Esophagus muscularis mucosa (tissue), 4 donors: ENCODE measurements around the gene NSD1. TPM values are rescaled to one million over a fixed set of nuclear protein-coding genes. Genes with fewer than 3 reads are reported as not detected.

Experiments
- DNase-seq: peaks from one replicate; pipeline ENCODE4 v3.0.0-alpha.2; 2017; ENCODE audit errors: extremely low spot score
- H3K27ac ChIP-seq, 4 donors: fragments of 200-600 bp; sonication (generic); replicated peaks in 1 of 4; 1 replicate in 3 of 4; 2 replicates in 1 of 4; pipeline ENCODE4 v1.5.1; 2016 to 2019; ENCODE audit warnings: mild to moderate bottlenecking in 1 of 4
- H3K27me3 ChIP-seq, 4 donors: fragments of 200-600 bp; sonication (generic); one replicate each; pipeline versions ENCODE4 v1.5.1 to v1.6.0; 2016 to 2019
- H3K36me3 ChIP-seq, 4 donors: fragments of 200-600 bp; sonication (generic); one replicate each; pipeline ENCODE4 v1.5.1; 2016 to 2019
- H3K4me1 ChIP-seq, 4 donors: fragments of 200-600 bp; sonication (generic); one replicate each; pipeline ENCODE4 v1.5.1; 2016 to 2019
- H3K4me3 ChIP-seq, 4 donors: fragments of 200-600 bp; sonication (generic); 1 replicate in 2 of 4; 2 replicates in 2 of 4; pipeline ENCODE4 v1.5.1; 2016 to 2019; ENCODE audit warnings: mild to moderate bottlenecking in 4 of 4, moderate library complexity in 1 of 4
- H3K9me3 ChIP-seq, 4 donors: fragments of 200-600 bp; sonication (generic); 1 replicate in 3 of 4; 2 replicates in 1 of 4; pipeline ENCODE4 v1.5.1; 2016 to 2019
- EP300 ChIP-seq: sonication (generic); formaldehyde crosslinking; IDR thresholded peaks from one replicate; pipeline ENCODE4 v1.6.1; 2017; ENCODE audit warnings: antibody characterized with exemption
- POLR2A ChIP-seq: fragments of 450-650 bp; IDR thresholded peaks from one replicate; pipeline ENCODE4 v1.6.1; 2017; ENCODE audit warnings: antibody characterized with exemption, moderate library complexity, mild to moderate bottlenecking, low read depth
- POLR2AphosphoS5 ChIP-seq, 2 donors: sonication (generic); formaldehyde crosslinking; IDR thresholded peaks; one replicate each; pipeline ENCODE4 v1.6.1; 2017; ENCODE audit warnings: antibody characterized with exemption in 2 of 2
- WGBS: methylation state at CpG from one replicate; pipeline ENCODE4 v1.1.5; 2018; 5-methylcytosine and 5-hydroxymethylcytosine counted together
- intact Hi-C: fragments of 100-400 bp; cut with DNase I; formaldehyde crosslinking; loops from one replicate; pipeline ENCODE4 v1.15.1; 2023
- total RNA-seq, 4 donors: library from RNA; depleted of rRNA; stranded (reverse); fragments of >200 nt; gene quantifications; one replicate each; pipeline versions ENCODE4 v1.1.0 to v1.2.1, GENCODE V29; 2016
- TF ChIP-seq, protein P1 (sequence below), 3 experiments: fragments of 200-600 bp in 2 of 3; fragments of 450-650 bp in 1 of 3; sonication (generic) in 2 of 3; IDR thresholded peaks; one replicate each; pipeline ENCODE4 v1.5.1; 2017 to 2019; ENCODE audit warnings: antibody characterized with exemption in 3 of 3, mild to moderate bottlenecking in 2 of 3, moderate library complexity in 1 of 3

The NSD1 gene
- total RNA-seq, 4 donors from 2014 or later: 35.1 to 47.9 (median 43.7) TPM

DNA sequence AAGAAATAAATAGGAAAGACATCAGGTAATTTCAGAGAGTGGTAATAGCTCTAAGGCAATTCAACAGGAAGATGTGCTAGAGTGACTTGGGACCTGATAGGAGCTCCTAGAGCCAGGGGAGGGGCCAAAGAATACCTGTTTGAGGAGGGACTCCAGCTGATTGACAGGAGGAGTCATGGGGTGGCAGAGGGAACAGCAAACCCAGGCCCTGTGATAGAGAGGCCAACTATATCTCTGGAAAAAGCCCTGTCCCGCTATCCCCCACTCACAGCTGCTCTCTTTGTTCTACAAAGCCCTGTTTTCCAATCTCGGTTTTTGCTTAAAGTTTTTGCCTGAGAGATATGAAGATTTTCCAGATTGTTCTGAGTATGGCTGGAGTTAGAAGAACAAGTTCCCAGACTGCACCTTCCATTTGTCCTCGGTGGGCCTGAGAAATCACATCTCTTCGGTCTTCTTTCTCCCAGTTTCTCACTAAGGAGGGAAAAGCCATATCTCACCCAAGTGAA, 9.0 kb upstream of the NSD1 start:
- DNase-seq: no peak
- Histone ChIP-seq H3K36me3 (no peaks in the 10 kb centered on the region), H3K27me3 (no peaks in the 10 kb centered on the region), H3K9me3 (no peaks in the 10 kb centered on the region), H3K4me3 (no peak overlapping the region), H3K4me1 (no peaks in the 10 kb centered on the region), H3K27ac (no peak overlapping the region)
- TF ChIP-seq, protein P1, sequence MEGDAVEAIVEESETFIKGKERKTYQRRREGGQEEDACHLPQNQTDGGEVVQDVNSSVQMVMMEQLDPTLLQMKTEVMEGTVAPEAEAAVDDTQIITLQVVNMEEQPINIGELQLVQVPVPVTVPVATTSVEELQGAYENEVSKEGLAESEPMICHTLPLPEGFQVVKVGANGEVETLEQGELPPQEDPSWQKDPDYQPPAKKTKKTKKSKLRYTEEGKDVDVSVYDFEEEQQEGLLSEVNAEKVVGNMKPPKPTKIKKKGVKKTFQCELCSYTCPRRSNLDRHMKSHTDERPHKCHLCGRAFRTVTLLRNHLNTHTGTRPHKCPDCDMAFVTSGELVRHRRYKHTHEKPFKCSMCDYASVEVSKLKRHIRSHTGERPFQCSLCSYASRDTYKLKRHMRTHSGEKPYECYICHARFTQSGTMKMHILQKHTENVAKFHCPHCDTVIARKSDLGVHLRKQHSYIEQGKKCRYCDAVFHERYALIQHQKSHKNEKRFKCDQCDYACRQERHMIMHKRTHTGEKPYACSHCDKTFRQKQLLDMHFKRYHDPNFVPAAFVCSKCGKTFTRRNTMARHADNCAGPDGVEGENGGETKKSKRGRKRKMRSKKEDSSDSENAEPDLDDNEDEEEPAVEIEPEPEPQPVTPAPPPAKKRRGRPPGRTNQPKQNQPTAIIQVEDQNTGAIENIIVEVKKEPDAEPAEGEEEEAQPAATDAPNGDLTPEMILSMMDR (IDR thresholded peaks at IDR 0.05): no peak
- no peak for TF ChIP-seq POLR2AphosphoS5 (IDR thresholded peaks at IDR 0.05)
- intact Hi-C loops: no loop called here
- WGBS: 87% methylated on average over 4 of the region's 4 CpGs

DNA sequence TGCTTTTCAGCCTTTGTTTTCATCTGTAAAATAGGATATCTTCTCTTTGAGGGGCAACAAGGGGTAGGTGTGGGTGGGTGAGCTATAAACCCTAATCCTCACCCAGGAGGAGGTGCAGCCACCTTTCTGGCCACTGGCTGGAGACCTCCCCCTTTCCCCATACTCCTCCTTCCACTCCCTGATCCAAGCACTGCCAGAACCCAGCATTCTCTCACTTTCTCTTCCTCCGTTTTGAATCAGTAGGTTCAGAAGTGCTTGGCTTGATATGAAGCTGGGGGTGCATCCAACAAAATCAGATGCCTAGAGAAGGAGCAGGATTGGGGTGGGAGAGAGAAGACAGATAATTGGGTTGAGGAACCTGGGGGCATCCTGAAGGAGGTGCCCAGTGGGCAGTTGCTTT, 6.8 kb upstream of the NSD1 start:
- Histone ChIP-seq H3K9me3 (no peaks in the 10 kb centered on the region), H3K36me3 (no peaks in the 10 kb centered on the region), H3K27me3 (no peaks in the 10 kb centered on the region), H3K4me1 (peaks cover 0 to under 1% (median 0%) of the 10 kb centered on the region in 4 donors), H3K4me3 (no peak overlapping the region), H3K27ac (no peak overlapping the region)
- TF ChIP-seq POLR2AphosphoS5 (IDR thresholded peaks at IDR 0.05): no peak
- TF ChIP-seq, protein P1 (IDR thresholded peaks at IDR 0.05): no peak
- no peak for TF ChIP-seq POLR2A
- no peak for DNase-seq
- intact Hi-C loops: no loop called here
- WGBS: 65% methylated on average over 1 of the region's 1 CpG

DNA sequence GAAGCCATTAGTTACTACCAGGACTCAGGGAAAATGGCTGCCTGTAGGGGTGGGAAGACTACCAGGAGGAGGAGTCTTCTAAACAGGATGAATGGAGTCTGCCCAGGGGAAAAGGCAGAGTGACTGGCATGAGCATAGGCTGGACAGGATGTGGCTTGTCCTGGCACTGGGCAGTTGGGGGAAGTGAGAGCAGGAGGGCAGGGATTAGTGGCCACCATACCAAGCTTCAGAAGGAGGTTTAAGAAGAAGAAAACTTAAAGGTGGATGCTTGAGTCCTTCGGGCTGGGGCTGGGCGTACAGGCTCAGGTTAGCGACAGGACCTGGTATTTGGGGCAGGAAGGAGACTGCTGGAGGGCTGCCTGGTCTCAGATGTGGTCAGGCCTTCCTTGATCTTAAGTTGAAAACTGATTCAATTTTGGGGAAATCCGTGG, 5.0 kb upstream of the NSD1 start:
- Histone ChIP-seq H3K4me1 (peaks cover 6 to 17% (median 11%) of the 10 kb centered on the region in 4 donors), H3K4me3 (no peak overlapping the region), H3K9me3 (no peaks in the 10 kb centered on the region), H3K27me3 (no peaks in the 10 kb centered on the region), H3K36me3 (no peaks in the 10 kb centered on the region), H3K27ac (no peak overlapping the region)
- no peak for TF ChIP-seq POLR2A
- TF ChIP-seq EP300: no peak
- TF ChIP-seq POLR2AphosphoS5 (IDR thresholded peaks at IDR 0.05): no peak
- TF ChIP-seq, protein P1 (IDR thresholded peaks at IDR 0.05): no peak
- WGBS: 92% methylated on average over 4 of the region's 4 CpGs
- no peak for DNase-seq
- intact Hi-C loops: no loop called here

DNA sequence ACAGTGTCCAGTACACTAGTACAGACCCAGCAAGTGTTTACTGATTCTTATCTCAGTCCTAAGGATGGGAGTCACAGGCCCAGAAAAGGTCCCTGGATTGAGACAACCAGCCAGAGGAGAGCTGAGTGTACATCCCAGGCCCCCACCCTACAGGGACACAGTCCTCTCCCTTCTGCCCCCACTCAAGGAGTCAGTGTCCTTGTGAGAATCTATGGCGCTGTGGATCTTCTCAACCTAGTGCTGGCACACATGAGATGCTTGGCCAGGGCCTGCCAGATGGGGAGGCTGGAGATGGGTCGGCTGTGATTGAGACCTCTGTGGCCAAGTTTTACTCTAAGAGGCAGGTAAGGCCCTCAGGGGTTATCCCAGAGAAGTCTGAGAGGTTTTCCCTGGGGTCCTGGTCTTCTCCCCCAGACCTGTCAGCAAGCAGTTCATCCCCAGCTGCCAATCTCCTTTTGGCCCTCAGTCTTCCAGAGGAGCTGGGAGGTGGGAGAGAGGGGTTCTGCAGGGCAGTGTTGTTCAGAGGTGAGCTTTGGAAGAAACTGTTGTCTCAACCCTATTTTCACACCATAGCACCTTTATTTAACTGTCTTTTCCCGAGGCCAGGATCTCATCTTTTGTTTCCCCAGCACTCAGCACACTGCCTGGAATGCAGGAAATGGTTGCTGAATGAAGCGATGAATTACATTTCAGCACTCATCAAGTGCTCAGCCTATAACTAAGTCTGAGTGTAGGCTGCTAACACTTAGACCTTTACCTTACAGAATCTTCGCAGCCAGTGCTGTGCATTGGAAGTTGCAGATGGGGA, 3.2 kb upstream of the NSD1 start:
- Histone ChIP-seq H3K9me3 (no peaks in the 10 kb centered on the region), H3K36me3 (peaks cover 0 to 5% (median 2%) of the 10 kb centered on the region in 4 donors), H3K4me3 (no peak overlapping the region), H3K4me1 (peaks cover 17 to 28% (median 23%) of the 10 kb centered on the region in 4 donors), H3K27me3 (no peaks in the 10 kb centered on the region), H3K27ac (no peak overlapping the region)
- no peak for DNase-seq
- TF ChIP-seq POLR2A (no peak), EP300 (no peak), POLR2AphosphoS5 (IDR thresholded peaks at IDR 0.05) (no peak)
- TF ChIP-seq, protein P1 (IDR thresholded peaks at IDR 0.05): no peak
- WGBS: 61% methylated on average over 3 of the region's 5 CpGs
- intact Hi-C loops: no loop called here

DNA sequence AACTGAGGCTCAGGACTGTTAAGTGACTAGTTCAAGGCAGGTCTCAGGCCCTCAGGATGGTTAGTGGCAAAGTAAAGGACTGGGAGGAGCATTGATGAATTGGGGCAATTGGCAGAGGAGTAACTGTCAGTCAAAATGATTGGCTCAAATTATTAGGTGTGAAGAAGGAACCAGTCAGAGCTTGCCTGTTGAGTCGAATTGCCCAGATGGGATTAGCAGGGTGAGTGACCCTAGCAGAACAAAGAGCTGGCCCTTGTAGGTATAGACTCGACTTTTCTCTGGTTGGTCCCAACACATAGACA, 2.6 kb upstream of the NSD1 start:
- Histone ChIP-seq H3K27ac (no peak overlapping the region), H3K4me1 (peaks cover 22 to 34% (median 28%) of the 10 kb centered on the region in 4 donors), H3K4me3 (no peak overlapping the region), H3K36me3 (peaks cover 5 to 10% (median 8%) of the 10 kb centered on the region in 4 donors), H3K9me3 (no peaks in the 10 kb centered on the region), H3K27me3 (no peaks in the 10 kb centered on the region)
- TF ChIP-seq, protein P1 (IDR thresholded peaks at IDR 0.05): no peak
- TF ChIP-seq EP300 (no peak), POLR2AphosphoS5 (IDR thresholded peaks at IDR 0.05) (no peak)
- 71% methylated on average over 2 of the region's 2 CpGs for whole genome bisulfite sequencing
- intact Hi-C loops: no loop called here
- DNase-seq: no peak
